GM12878 (cell line): ENCODE results near the gene RYR2. TPM values are rescaled to one million over a fixed set of nuclear protein-coding genes. Genes with fewer than 3 reads are reported as not detected.

Experiments used
- ATAC-seq: fragments of 200-7000 bp; cut with Tn5 transposase; 3 replicates; pipeline ENCODE4 v1.9.1; 2020; ENCODE audit warnings: mild to moderate bottlenecking, moderate library complexity
- BruUV-seq: library from RNA; stranded (reverse); fragments of 400-500 nt; replicated peaks from 2 replicates; lab custom pipeline; 2021; lab: Mats Ljungman, UMichigan
- CTCF ChIA-PET: fragments of 300-600 bp; sonication (Branson Sonifier 250); formaldehyde crosslinking; extraction: SDS; loops from one replicate; lab custom pipeline; 2021; ENCODE audit warnings: inconsistent platforms; lab: Yijun Ruan, JAX
- POLR2A ChIA-PET: fragments of 350-600 bp; formaldehyde crosslinking; extraction: SDS; loops from one replicate; lab custom pipeline; 2021; ENCODE audit warnings: inconsistent platforms; lab: Charles Lee
- RAD21 ChIA-PET: fragments of 300-600 bp; sonication (Branson Sonifier 250); formaldehyde crosslinking; loops from one replicate; lab custom pipeline; 2023; ENCODE audit warnings: antibody characterized with exemption; ENCODE audit not compliant: unreplicated experiment; lab: Charles Lee
- SMC1A ChIA-PET: fragments of 300-600 bp; sonication (Branson Sonifier 250); formaldehyde crosslinking; loops from one replicate; lab custom pipeline; 2023; ENCODE audit not compliant: unreplicated experiment, uncharacterized antibody; lab: Charles Lee
- DNase-seq: peaks from one replicate; pipeline ENCODE4 v3.0.0-alpha.2; 2011; ENCODE audit warnings: low read depth, low spot score
- FAIRE-seq: peaks from 3 replicates; lab custom pipeline; 2011; peaks lifted over from hg19 to GRCh38; lab: Jason Lieb, UNC
- H2AFZ ChIP-seq: 2 replicates; pipeline ENCODE4 v1.6.0; 2011; ENCODE audit warnings: low read depth, low read length, control low read depth; ENCODE audit not compliant: control insufficient read depth
- H3K27ac ChIP-seq: 2 replicates; pipeline ENCODE4 v1.5.1; 2011; ENCODE audit warnings: control low read depth; ENCODE audit not compliant: control insufficient read depth, insufficient read depth
- H3K27me3 ChIP-seq, 2 experiments: replicated peaks in 1 of 2; 2 replicates each; pipeline versions ENCODE4 v1.6.0 to v1.6.1; 2011; ENCODE audit warnings: low read length in 1 of 2; ENCODE audit not compliant: control insufficient read depth in 2 of 2, insufficient read depth in 2 of 2
- H3K36me3 ChIP-seq, 2 experiments: 2 replicates each; pipeline ENCODE4 v1.5.1; 2011; ENCODE audit warnings: low read length in 1 of 2; ENCODE audit not compliant: control insufficient read depth in 2 of 2, insufficient read depth in 2 of 2
- H3K4me1 ChIP-seq: 2 replicates; pipeline ENCODE4 v1.6.1; 2011; ENCODE audit warnings: mild to moderate bottlenecking, low read length, moderate library complexity, mixed read lengths; ENCODE audit not compliant: control insufficient read depth, insufficient read depth
- H3K4me2 ChIP-seq: 2 replicates; pipeline ENCODE4 v1.6.0; 2011; ENCODE audit warnings: control low read depth; ENCODE audit not compliant: control insufficient read depth, insufficient read depth
- H3K4me3 ChIP-seq: fragments of 200-600 bp; sonication (generic); 2 replicates; pipeline ENCODE4 v1.5.1; 2016
- H3K79me2 ChIP-seq: 2 replicates; pipeline ENCODE4 v1.6.0; 2011; ENCODE audit warnings: low read length; ENCODE audit not compliant: control insufficient read depth, insufficient read depth
- H3K9ac ChIP-seq: 2 replicates; pipeline ENCODE4 v1.8.0; 2011; ENCODE audit warnings: low read length, control low read depth, mixed read lengths; ENCODE audit not compliant: control insufficient read depth, insufficient read depth
- H3K9me3 ChIP-seq: replicated peaks from 3 replicates; pipeline ENCODE4 v1.5.1; 2011; ENCODE audit warnings: mild to moderate bottlenecking, low read length; ENCODE audit not compliant: control insufficient read depth, insufficient read depth
- H4K20me1 ChIP-seq: 2 replicates; pipeline ENCODE4 v1.6.0; 2011; ENCODE audit not compliant: control insufficient read depth, insufficient read depth
- ASH2L ChIP-seq: fragments of 300-600, 200-600 bp; sonication (generic); IDR thresholded peaks from 2 replicates; pipeline ENCODE4 v1.6.1; 2017; ENCODE audit warnings: low read depth, mild to moderate bottlenecking, borderline replicate concordance
- BHLHE40 ChIP-seq, 2 experiments: fragments of 450-650 bp in 1 of 2; IDR thresholded peaks; 2 replicates each; pipeline ENCODE4 v1.6.1; 2011 to 2017; ENCODE audit warnings: low read depth in 2 of 2, borderline replicate concordance in 1 of 2, improper control_type of control experiment in 1 of 2, low read length in 1 of 2, mild to moderate bottlenecking in 1 of 2
- CBFB ChIP-seq: IDR thresholded peaks from 2 replicates; pipeline ENCODE4 v1.6.1; 2016; ENCODE audit warnings: antibody characterized with exemption, low read depth
- CEBPZ ChIP-seq: fragments of 150-350 bp; IDR thresholded peaks from 2 replicates; pipeline ENCODE4 v1.6.1; 2016; ENCODE audit warnings: low read depth, low read length
- CHD4 ChIP-seq: fragments of 200-600 bp; sonication (generic); IDR thresholded peaks from 2 replicates; pipeline ENCODE4 v1.6.1; 2016; ENCODE audit warnings: mild to moderate bottlenecking
- CUX1 ChIP-seq: IDR thresholded peaks from 2 replicates; pipeline ENCODE4 v1.6.1; 2012; ENCODE audit warnings: improper control_type of control experiment, low read depth, low read length; ENCODE audit not compliant: insufficient replicate concordance
- ELK1 ChIP-seq: IDR thresholded peaks from 2 replicates; pipeline ENCODE4 v1.6.1; 2012; ENCODE audit warnings: low read depth, low read length, improper control_type of control experiment
- IKZF1 ChIP-seq: fragments of 450-650 bp; conservative IDR thresholded peaks from 2 replicates; pipeline ENCODE4 v1.6.1; 2017; ENCODE audit warnings: antibody characterized with exemption, mild to moderate bottlenecking
- SIN3A ChIP-seq: IDR thresholded peaks from 2 replicates; pipeline ENCODE4 v1.6.1; 2012; ENCODE audit warnings: low read depth, low read length, improper control_type of control experiment
- STAT1 ChIP-seq: fragments of 450-650 bp; conservative IDR thresholded peaks from 2 replicates; pipeline ENCODE4 v1.6.1; 2014; ENCODE audit warnings: antibody characterized with exemption, mild to moderate bottlenecking
- ZNF24 ChIP-seq: fragments of 450-650 bp; IDR thresholded peaks from 2 replicates; pipeline ENCODE4 v1.6.1; 2017; ENCODE audit warnings: antibody characterized with exemption, mild to moderate bottlenecking
- ZNF274 ChIP-seq: IDR thresholded peaks from one replicate; pipeline ENCODE4 v1.8.0; 2011; ENCODE audit not compliant: insufficient read length, insufficient read depth
- WGBS: methylation state at CpG from one replicate; pipeline ENCODE4 v1.1.6; 2016; ENCODE audit warnings: low lambda C conversion rate; ENCODE audit not compliant: insufficient replicate concordance, insufficient coverage; ENCODE audit errors: missing lambda C conversion rate; 5-methylcytosine and 5-hydroxymethylcytosine counted together
- in situ Hi-C: fragments of 300-500 bp; cut with MboI; formaldehyde crosslinking; loops from 9 replicates; pipeline ENCODE4 v1.14.3; 2018; ENCODE audit warnings: mixed read lengths
- intact Hi-C: fragments of 100-400 bp; cut with micrococcal nuclease; formaldehyde crosslinking; loops from one replicate; pipeline ENCODE4 v1.14.2; 2022; ENCODE audit not compliant: unreplicated experiment
- polyA plus RNA-seq, 11 experiments: library from polyadenylated mRNA; depleted of rRNA in 4 of 11; unstranded in 6 of 11; stranded (reverse) in 5 of 11; fragments of >200 nt; fragmentation: Nextera tagmentation in 4 of 11; fragmentation: Illumina TruSeq in 1 of 11; extraction: Ambion mirVana in 4 of 11; extraction: Trizol in 1 of 11; gene quantifications; 1 replicate in 1 of 11; 2 replicates in 10 of 11; pipeline versions ENCODE4 v1.2.1 to v1.2.3, GENCODE V29; 2011 to 2016; ENCODE audit warnings: inconsistent platforms in 2 of 11, missing spikeins in 2 of 11, low read depth in 1 of 11
- total RNA-seq, 4 experiments: library from RNA; depleted of rRNA in 3 of 4; stranded (reverse); fragments of >200 nt in 3 of 4; fragmentation: Illumina TruSeq in 1 of 4; extraction: Trizol in 1 of 4; gene quantifications; 2 replicates each; pipeline versions ENCODE4 v1.2.1 to v1.2.3, GENCODE V29; 2013 to 2021

RYR2 gene
- total and polyA plus RNA-seq, 10 of the 15 experiments (the other 5 are each of a cell fraction or from before 2014, with no cell fraction given): 0.01 to 0.04 TPM; not detected in 8

GRCh38 chr1:237811633-237812032 is 769.6 kb downstream of the RYR2 start:
- Histone ChIP-seq H3K9me3 (no peaks in the 10 kb centered on the region), H3K4me1 (no peaks in the 10 kb centered on the region), H4K20me1 (no peaks in the 10 kb centered on the region), H3K27ac (no peak overlapping the region), H3K4me2 (no peak overlapping the region), H3K36me3 (no peaks in the 10 kb centered on the region), H3K27me3 (no peaks in the 10 kb centered on the region), H3K4me3 (no peak overlapping the region), H3K79me2 (no peaks in the 10 kb centered on the region), H2AFZ (no peak overlapping the region), H3K9ac (no peak overlapping the region)
- RAD21 ChIA-PET: no interaction called here
- WGBS: 1% methylated on average over 5 of the region's 5 CpGs
- intact Hi-C loops: no loop called here
- TF ChIP-seq ASH2L (no peak), ELK1 (no peak), ZNF274 (no peak), ZNF24 (no peak), CEBPZ (no peak), CHD4 (no peak), IKZF1 (no peak), CUX1 (no peak), SIN3A (no peak), STAT1 (no peak), CBFB (no peak), BHLHE40 (IDR thresholded peaks at IDR 0.05; ENCODE audit: borderline replicate concordance in 1 of 2, low read depth in 2 of 2, low read length in 1 of 2) (no peak)
- no peak for FAIRE-seq
- POLR2A ChIA-PET: no interaction called here
- in situ Hi-C loops: no loop called here
- no peak for DNase-seq
- SMC1A ChIA-PET: interaction anchor here (1.2 kb wide), 1 partner anchor 10 kb away, joined by 3 read pairs; no protein-coding TSS in a partner anchor
- CTCF ChIA-PET: interaction anchor here (0.8 to 1.3 kb wide), 7 partner anchors 8 to 442 kb away, joined by 3 read pairs; no protein-coding TSS in a partner anchor
- no TSS peak for BruUV-seq
- no peak for ATAC-seq
